ENCODE data around the gene CTNNA3. TPM values are rescaled to one million over a fixed set of nuclear protein-coding genes. Genes with fewer than 3 reads are reported as not detected.

Gene CTNNA3
- polyA plus RNA-seq, 1 donor from 2014 or later, result 0.14 TPM

DNA sequence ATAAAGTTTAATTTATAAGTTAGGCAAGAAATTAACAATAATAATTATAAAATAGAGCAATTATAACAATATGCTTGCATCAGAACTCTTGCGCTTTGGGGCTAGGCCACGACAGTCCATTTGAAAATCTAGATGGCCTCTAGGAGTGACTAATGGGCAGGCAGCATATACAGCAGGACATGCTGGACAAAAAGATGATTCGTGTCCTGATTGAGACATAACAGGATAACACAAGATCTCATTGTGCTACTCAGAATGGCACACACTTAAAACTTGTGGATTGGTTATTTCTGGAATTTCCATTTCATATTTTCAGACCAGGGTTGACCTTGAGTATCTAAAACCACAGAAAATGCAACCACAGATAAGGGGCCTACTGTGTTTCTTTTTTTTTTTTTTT is 27.5 kb downstream of the CTNNA3 start:
- H3K9me2 ChIP-seq (ENCODE audit: insufficient read depth, low read length), result no peaks in the 10 kb centered on the region
- no peaks in the 10 kb centered on the region for H3K79me2 ChIP-seq (replicated peaks; ENCODE audit: insufficient read depth, low read length)
- no peak for TF ChIP-seq RAD21 (conservative IDR thresholded peaks at IDR 0.05)
- no peak for TF ChIP-seq TAF1 (IDR thresholded peaks at IDR 0.05; ENCODE audit: low read depth)
- no peak for TF ChIP-seq EP300 (conservative IDR thresholded peaks at IDR 0.05; ENCODE audit: poor library complexity, severe bottlenecking)
- TF ChIP-seq SMC3 (conservative IDR thresholded peaks at IDR 0.05; ENCODE audit: poor library complexity), result no peak
- TF ChIP-seq, protein P1, sequence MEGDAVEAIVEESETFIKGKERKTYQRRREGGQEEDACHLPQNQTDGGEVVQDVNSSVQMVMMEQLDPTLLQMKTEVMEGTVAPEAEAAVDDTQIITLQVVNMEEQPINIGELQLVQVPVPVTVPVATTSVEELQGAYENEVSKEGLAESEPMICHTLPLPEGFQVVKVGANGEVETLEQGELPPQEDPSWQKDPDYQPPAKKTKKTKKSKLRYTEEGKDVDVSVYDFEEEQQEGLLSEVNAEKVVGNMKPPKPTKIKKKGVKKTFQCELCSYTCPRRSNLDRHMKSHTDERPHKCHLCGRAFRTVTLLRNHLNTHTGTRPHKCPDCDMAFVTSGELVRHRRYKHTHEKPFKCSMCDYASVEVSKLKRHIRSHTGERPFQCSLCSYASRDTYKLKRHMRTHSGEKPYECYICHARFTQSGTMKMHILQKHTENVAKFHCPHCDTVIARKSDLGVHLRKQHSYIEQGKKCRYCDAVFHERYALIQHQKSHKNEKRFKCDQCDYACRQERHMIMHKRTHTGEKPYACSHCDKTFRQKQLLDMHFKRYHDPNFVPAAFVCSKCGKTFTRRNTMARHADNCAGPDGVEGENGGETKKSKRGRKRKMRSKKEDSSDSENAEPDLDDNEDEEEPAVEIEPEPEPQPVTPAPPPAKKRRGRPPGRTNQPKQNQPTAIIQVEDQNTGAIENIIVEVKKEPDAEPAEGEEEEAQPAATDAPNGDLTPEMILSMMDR (IDR thresholded peaks at IDR 0.05; ENCODE audit: poor library complexity, severe bottlenecking), result no peak
- TF ChIP-seq POLR2AphosphoS5 (IDR thresholded peaks at IDR 0.05), result no peak
- TF ChIP-seq EZH2 (IDR thresholded peaks at IDR 0.05; ENCODE audit: borderline replicate concordance, insufficient read depth, low read length, poor library complexity, severe bottlenecking), result no peak
- TF ChIP-seq, protein P2, sequence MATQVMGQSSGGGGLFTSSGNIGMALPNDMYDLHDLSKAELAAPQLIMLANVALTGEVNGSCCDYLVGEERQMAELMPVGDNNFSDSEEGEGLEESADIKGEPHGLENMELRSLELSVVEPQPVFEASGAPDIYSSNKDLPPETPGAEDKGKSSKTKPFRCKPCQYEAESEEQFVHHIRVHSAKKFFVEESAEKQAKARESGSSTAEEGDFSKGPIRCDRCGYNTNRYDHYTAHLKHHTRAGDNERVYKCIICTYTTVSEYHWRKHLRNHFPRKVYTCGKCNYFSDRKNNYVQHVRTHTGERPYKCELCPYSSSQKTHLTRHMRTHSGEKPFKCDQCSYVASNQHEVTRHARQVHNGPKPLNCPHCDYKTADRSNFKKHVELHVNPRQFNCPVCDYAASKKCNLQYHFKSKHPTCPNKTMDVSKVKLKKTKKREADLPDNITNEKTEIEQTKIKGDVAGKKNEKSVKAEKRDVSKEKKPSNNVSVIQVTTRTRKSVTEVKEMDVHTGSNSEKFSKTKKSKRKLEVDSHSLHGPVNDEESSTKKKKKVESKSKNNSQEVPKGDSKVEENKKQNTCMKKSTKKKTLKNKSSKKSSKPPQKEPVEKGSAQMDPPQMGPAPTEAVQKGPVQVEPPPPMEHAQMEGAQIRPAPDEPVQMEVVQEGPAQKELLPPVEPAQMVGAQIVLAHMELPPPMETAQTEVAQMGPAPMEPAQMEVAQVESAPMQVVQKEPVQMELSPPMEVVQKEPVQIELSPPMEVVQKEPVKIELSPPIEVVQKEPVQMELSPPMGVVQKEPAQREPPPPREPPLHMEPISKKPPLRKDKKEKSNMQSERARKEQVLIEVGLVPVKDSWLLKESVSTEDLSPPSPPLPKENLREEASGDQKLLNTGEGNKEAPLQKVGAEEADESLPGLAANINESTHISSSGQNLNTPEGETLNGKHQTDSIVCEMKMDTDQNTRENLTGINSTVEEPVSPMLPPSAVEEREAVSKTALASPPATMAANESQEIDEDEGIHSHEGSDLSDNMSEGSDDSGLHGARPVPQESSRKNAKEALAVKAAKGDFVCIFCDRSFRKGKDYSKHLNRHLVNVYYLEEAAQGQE (IDR thresholded peaks at IDR 0.05; ENCODE audit: borderline replicate concordance), result no peak
- TF ChIP-seq MXI1 (conservative IDR thresholded peaks at IDR 0.05; ENCODE audit: poor library complexity, severe bottlenecking), result no peak
- H3K9ac ChIP-seq (ENCODE audit: low read length), result no peak overlapping the region
- no peak overlapping the region for H3K4me2 ChIP-seq (ENCODE audit: low read length)
- H3K36me3 ChIP-seq (ENCODE audit: insufficient read depth, low read length), result no peaks in the 10 kb centered on the region
- H3K27me3 ChIP-seq (ENCODE audit: insufficient read depth, low read depth, low read length), result no peaks in the 10 kb centered on the region
- no peak overlapping the region for H3K4me3 ChIP-seq (ENCODE audit: low read length)
- H3K27ac ChIP-seq (ENCODE audit: low read length), result no peak overlapping the region
- H3K9me3 ChIP-seq (ENCODE audit: low read length), result no peaks in the 10 kb centered on the region
- no peaks in the 10 kb centered on the region for H4K20me1 ChIP-seq (ENCODE audit: insufficient read depth)
- no peaks in the 10 kb centered on the region for H3F3A ChIP-seq (ENCODE audit: insufficient read depth, low read length, poor library complexity, severe bottlenecking)
- H2AFZ ChIP-seq (ENCODE audit: low read depth, low read length), result no peak overlapping the region

DNA sequence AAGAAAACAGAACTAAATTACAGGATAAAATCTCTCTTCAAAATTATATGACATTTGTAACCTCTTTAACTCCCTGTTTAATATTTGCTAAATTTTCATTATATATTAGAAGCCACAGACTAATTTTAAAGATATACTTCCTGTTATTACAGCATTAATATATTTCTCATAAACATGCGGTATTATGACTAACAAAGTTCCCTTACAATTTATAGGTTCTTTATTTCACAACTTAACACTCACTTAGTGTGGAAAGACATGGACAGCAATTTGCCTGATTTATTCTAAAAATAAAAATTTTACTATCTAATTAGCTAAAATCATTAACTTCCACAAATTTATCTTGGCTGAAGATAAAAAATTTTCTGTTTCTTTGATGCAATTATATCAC is 29.0 kb downstream of the CTNNA3 start:
- TF ChIP-seq POLR2AphosphoS5 (IDR thresholded peaks at IDR 0.05), result no peak
- no peak for TF ChIP-seq MXI1 (conservative IDR thresholded peaks at IDR 0.05; ENCODE audit: poor library complexity, severe bottlenecking)
- no peak for TF ChIP-seq TAF1 (IDR thresholded peaks at IDR 0.05; ENCODE audit: low read depth)
- no peak for TF ChIP-seq SMC3 (conservative IDR thresholded peaks at IDR 0.05; ENCODE audit: poor library complexity)
- TF ChIP-seq, protein P2 (IDR thresholded peaks at IDR 0.05; ENCODE audit: borderline replicate concordance), result no peak
- no peak for TF ChIP-seq EP300 (conservative IDR thresholded peaks at IDR 0.05; ENCODE audit: poor library complexity, severe bottlenecking)
- TF ChIP-seq, protein P1 (IDR thresholded peaks at IDR 0.05; ENCODE audit: poor library complexity, severe bottlenecking), result no peak
- TF ChIP-seq EZH2 (IDR thresholded peaks at IDR 0.05; ENCODE audit: borderline replicate concordance, insufficient read depth, low read length, poor library complexity, severe bottlenecking), result no peak
- no peak for TF ChIP-seq RAD21 (conservative IDR thresholded peaks at IDR 0.05)
- Histone ChIP-seq H3K27me3 (ENCODE audit: insufficient read depth, low read depth, low read length) (no peaks in the 10 kb centered on the region), H3K9me2 (ENCODE audit: insufficient read depth, low read length) (no peaks in the 10 kb centered on the region), H3K9me3 (ENCODE audit: low read length) (no peaks in the 10 kb centered on the region), H3K4me2 (ENCODE audit: low read length) (no peak overlapping the region), H3K4me3 (ENCODE audit: low read length) (no peak overlapping the region), H3F3A (ENCODE audit: insufficient read depth, low read length, poor library complexity, severe bottlenecking) (no peaks in the 10 kb centered on the region), H3K9ac (ENCODE audit: low read length) (no peak overlapping the region), H2AFZ (ENCODE audit: low read depth, low read length) (no peak overlapping the region), H4K20me1 (ENCODE audit: insufficient read depth) (no peaks in the 10 kb centered on the region), H3K27ac (ENCODE audit: low read length) (no peak overlapping the region), H3K79me2 (replicated peaks; ENCODE audit: insufficient read depth, low read length) (no peaks in the 10 kb centered on the region), H3K36me3 (ENCODE audit: insufficient read depth, low read length) (no peaks in the 10 kb centered on the region)
